Fibroblast of lung (primary cell): ENCODE results near the gene TPRG1L.

Experiments used
- EZH2 ChIP-seq: IDR thresholded peaks from 2 replicates; pipeline ENCODE4 v1.5.1; 2012; ENCODE audit warnings: low read length, control low read depth, mild to moderate bottlenecking; ENCODE audit errors: missing control alignments
- TF ChIP-seq, protein P1 (sequence below), 2 donors: IDR thresholded peaks in 1 of 2; conservative IDR thresholded peaks in 1 of 2; 1 replicate in 1 of 2; 2 replicates in 1 of 2; pipeline ENCODE4 v1.5.1; 2011 to 2012; ENCODE audit warnings: low read length in 2 of 2, control low read depth in 1 of 2, inconsistent platforms in 1 of 2, low read depth in 1 of 2, mild to moderate bottlenecking in 1 of 2

- TF ChIP-seq, protein P1, sequence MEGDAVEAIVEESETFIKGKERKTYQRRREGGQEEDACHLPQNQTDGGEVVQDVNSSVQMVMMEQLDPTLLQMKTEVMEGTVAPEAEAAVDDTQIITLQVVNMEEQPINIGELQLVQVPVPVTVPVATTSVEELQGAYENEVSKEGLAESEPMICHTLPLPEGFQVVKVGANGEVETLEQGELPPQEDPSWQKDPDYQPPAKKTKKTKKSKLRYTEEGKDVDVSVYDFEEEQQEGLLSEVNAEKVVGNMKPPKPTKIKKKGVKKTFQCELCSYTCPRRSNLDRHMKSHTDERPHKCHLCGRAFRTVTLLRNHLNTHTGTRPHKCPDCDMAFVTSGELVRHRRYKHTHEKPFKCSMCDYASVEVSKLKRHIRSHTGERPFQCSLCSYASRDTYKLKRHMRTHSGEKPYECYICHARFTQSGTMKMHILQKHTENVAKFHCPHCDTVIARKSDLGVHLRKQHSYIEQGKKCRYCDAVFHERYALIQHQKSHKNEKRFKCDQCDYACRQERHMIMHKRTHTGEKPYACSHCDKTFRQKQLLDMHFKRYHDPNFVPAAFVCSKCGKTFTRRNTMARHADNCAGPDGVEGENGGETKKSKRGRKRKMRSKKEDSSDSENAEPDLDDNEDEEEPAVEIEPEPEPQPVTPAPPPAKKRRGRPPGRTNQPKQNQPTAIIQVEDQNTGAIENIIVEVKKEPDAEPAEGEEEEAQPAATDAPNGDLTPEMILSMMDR (conservative IDR thresholded peaks at IDR 0.05 in 1 of 2, IDR thresholded peaks at IDR 0.05 in 1 of 2; ENCODE audit: low read depth in 1 of 2, low read length in 2 of 2): no peak
- TF ChIP-seq EZH2: no peak
Observed at GRCh38 chr1:3652548-3653285, 27.9 kb downstream of the TPRG1L start.
